Loucy (cell line): ENCODE data around the gene ZNF521.

Experiments used
- H2AFZ ChIP-seq: fragments of 200-600 bp; sonication (generic); 2 replicates; pipeline ENCODE4 v1.6.0; 2016; ENCODE audit warnings: antibody characterized with exemption, mild to moderate bottlenecking, low read length, moderate library complexity
- H3F3A ChIP-seq: fragments of 200-600 bp; 2 replicates; pipeline ENCODE4 v1.6.0; 2016; ENCODE audit warnings: antibody characterized with exemption, low read depth, mild to moderate bottlenecking
- H3K27me3 ChIP-seq: fragments of 200-600 bp; sonication (generic); 2 replicates; pipeline ENCODE4 v1.6.1; 2014; ENCODE audit warnings: low read length, mild to moderate bottlenecking; ENCODE audit not compliant: insufficient read depth, poor library complexity, severe bottlenecking
- H3K36me3 ChIP-seq: fragments of 200-600 bp; sonication (generic); 2 replicates; pipeline ENCODE4 v1.6.1; 2016; ENCODE audit warnings: low read length; ENCODE audit not compliant: insufficient read depth
- H3K4me1 ChIP-seq: fragments of 200-600 bp; sonication (generic); 2 replicates; pipeline ENCODE4 v1.5.1; 2014; ENCODE audit warnings: low read length, mild to moderate bottlenecking; ENCODE audit not compliant: insufficient read depth, poor library complexity, severe bottlenecking
- H3K4me2 ChIP-seq: fragments of 200-600 bp; sonication (generic); 2 replicates; pipeline ENCODE4 v1.6.0; 2014; ENCODE audit warnings: antibody characterized with exemption, low read length, low read depth, mild to moderate bottlenecking; ENCODE audit not compliant: poor library complexity, severe bottlenecking
- H3K4me3 ChIP-seq: fragments of 200-600 bp; sonication (generic); 2 replicates; pipeline ENCODE4 v1.5.1; 2014; ENCODE audit warnings: low read length, mild to moderate bottlenecking, mixed read lengths; ENCODE audit not compliant: poor library complexity, severe bottlenecking
- H3K79me2 ChIP-seq: fragments of 200-600 bp; sonication (generic); 2 replicates; pipeline ENCODE4 v1.6.1; 2014; ENCODE audit warnings: low read length; ENCODE audit not compliant: insufficient read depth
- H3K9ac ChIP-seq: fragments of 200-600 bp; sonication (generic); 2 replicates; pipeline ENCODE4 v1.6.0; 2014; ENCODE audit warnings: mild to moderate bottlenecking, low read depth, low read length, moderate library complexity; ENCODE audit not compliant: poor library complexity, severe bottlenecking
- H3K9me2 ChIP-seq: fragments of 200-600 bp; sonication (generic); replicated peaks from 2 replicates; pipeline ENCODE4 v1.6.1; 2016; ENCODE audit warnings: low read depth, low read length, mixed read lengths
- H3K9me3 ChIP-seq: fragments of 200-600 bp; sonication (generic); 2 replicates; pipeline ENCODE4 v1.6.1; 2014; ENCODE audit warnings: mild to moderate bottlenecking, antibody characterized with exemption, low read length, low read depth; ENCODE audit not compliant: insufficient read depth
- H4K20me1 ChIP-seq: fragments of 200-600 bp; sonication (generic); 2 replicates; pipeline ENCODE4 v1.6.0; 2014; ENCODE audit warnings: antibody characterized with exemption, low read length, mild to moderate bottlenecking; ENCODE audit not compliant: insufficient read depth, poor library complexity, severe bottlenecking
- EZH2phosphoT487 ChIP-seq: fragments of 200-600 bp; IDR thresholded peaks from 2 replicates; pipeline ENCODE4 v1.6.1; 2018; ENCODE audit warnings: antibody characterized with exemption, mild to moderate bottlenecking, moderate library complexity, borderline replicate concordance
- TF ChIP-seq, protein P1 (sequence below): fragments of 200-600 bp; sonication (generic); conservative IDR thresholded peaks from 2 replicates; pipeline ENCODE4 v1.5.1; 2014; ENCODE audit warnings: mild to moderate bottlenecking, antibody characterized with exemption, low read length

ZNF521 gene

DNA sequence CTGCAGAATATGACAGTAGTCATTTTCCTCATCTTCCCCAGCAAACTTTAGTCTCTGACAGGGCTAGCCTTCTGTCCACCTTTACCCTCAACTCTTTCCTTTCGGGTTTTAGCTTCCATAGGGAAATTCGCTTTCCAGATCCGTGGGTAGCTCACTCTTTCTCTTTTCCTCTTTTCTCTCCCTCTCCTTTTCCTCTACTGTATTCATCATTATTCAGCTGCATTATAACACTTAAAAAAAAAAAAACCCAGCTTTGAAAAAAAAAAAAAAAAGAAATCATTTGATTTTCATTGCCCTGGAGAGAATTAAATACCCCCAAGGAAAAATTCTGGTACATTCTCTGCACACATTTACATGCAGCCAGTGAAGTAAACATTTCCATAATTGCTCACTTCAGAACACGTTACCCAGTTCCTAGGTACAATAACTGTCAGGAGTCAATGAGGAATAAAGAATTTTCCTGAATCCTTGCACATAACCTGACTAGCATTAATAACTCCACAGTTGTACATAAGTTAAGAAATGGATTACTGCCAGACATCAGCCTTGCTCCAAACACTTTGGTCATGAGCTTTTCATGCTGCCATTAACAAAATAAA is 63.5 kb downstream of the ZNF521 start:
- H3K36me3 ChIP-seq, result no peaks in the 10 kb centered on the region; the same call in 1 of the 2 replicates
- H3K9me2 ChIP-seq, result no peaks in the 10 kb centered on the region
- no peak overlapping the region for H3K9ac ChIP-seq
- no peak overlapping the region for H2AFZ ChIP-seq
- no peak for TF ChIP-seq EZH2phosphoT487
- TF ChIP-seq, protein P1, sequence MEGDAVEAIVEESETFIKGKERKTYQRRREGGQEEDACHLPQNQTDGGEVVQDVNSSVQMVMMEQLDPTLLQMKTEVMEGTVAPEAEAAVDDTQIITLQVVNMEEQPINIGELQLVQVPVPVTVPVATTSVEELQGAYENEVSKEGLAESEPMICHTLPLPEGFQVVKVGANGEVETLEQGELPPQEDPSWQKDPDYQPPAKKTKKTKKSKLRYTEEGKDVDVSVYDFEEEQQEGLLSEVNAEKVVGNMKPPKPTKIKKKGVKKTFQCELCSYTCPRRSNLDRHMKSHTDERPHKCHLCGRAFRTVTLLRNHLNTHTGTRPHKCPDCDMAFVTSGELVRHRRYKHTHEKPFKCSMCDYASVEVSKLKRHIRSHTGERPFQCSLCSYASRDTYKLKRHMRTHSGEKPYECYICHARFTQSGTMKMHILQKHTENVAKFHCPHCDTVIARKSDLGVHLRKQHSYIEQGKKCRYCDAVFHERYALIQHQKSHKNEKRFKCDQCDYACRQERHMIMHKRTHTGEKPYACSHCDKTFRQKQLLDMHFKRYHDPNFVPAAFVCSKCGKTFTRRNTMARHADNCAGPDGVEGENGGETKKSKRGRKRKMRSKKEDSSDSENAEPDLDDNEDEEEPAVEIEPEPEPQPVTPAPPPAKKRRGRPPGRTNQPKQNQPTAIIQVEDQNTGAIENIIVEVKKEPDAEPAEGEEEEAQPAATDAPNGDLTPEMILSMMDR, result no peak
- no peak overlapping the region for H3K4me3 ChIP-seq
- peaks cover 38% of the 10 kb centered on the region for H3K4me1 ChIP-seq
- H3K79me2 ChIP-seq, result peaks cover 37% of the 10 kb centered on the region; the same call in 1 of the 2 replicates
- no peaks in the 10 kb centered on the region for H3F3A ChIP-seq
- no peak overlapping the region for H3K4me2 ChIP-seq
- H4K20me1 ChIP-seq, result no peaks in the 10 kb centered on the region
- H3K27me3 ChIP-seq, result no peaks in the 10 kb centered on the region
- no peaks in the 10 kb centered on the region for H3K9me3 ChIP-seq

DNA sequence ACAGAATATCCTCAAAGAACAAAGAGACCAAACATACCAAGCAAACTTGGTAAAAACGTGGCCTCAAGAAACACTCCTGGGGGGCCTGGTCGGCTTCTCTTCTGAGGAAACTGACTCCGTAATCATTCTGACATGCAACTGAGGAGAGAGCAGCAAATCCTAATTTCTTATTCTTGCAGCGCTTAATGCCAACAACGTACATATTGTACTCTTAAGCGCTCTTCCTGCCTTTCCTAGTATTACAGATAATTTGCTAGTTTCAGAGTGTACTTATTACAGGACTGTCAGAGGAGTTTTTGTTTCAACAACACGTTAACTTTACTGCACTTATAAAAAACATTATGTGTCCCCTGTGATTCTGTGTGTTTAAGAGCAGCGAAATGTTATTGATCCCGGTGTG is 64.9 kb downstream of the ZNF521 start:
- no peaks in the 10 kb centered on the region for H3K9me2 ChIP-seq
- no peak overlapping the region for H2AFZ ChIP-seq
- H3K4me2 ChIP-seq, result no peak overlapping the region
- no peaks in the 10 kb centered on the region for H3F3A ChIP-seq
- peaks cover 40% of the 10 kb centered on the region for H3K79me2 ChIP-seq
- H3K4me3 ChIP-seq, result no peak overlapping the region
- H3K36me3 ChIP-seq, result no peaks in the 10 kb centered on the region; the same call in 1 of the 2 replicates
- H3K27me3 ChIP-seq, result no peaks in the 10 kb centered on the region
- no peaks in the 10 kb centered on the region for H3K9me3 ChIP-seq
- H3K4me1 ChIP-seq, result peaks cover 52% of the 10 kb centered on the region
- H4K20me1 ChIP-seq, result no peaks in the 10 kb centered on the region
- TF ChIP-seq EZH2phosphoT487, result no peak
- TF ChIP-seq, protein P1, result no peak
- H3K9ac ChIP-seq, result no peak overlapping the region

DNA sequence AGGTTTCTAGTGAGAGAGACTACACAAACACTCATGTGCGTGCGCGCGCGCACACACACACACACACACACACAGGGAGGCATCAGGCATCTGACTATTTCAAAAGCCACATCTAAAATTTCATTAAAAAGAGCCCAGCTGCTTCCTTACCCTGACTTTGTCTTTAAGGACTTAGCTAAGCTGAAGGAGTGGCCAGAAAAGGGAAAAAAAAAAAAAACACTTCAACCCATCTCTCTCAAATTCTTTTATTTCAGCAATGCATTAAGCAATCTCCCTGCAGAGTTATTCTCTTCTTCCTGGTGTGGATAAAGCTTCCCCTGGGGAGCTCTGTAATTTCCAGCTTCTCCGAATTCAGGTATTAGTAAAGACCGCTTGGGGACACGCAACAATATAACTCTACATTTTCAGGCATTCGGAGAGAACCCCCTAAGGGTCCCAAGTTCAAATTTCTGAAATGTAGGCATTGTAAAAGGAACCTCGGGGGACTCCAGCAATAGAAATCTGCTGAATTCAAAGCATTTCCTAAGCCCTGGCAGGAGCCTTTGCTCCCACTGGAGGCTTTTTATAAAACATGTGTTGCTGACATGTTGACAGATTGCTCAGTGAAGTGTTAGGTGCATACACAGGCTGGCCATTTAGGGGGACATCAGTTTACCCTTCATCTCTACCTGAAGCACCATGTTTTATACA is 67.0 kb downstream of the ZNF521 start:
- H3K36me3 ChIP-seq, result no peaks in the 10 kb centered on the region
- H3K27me3 ChIP-seq, result no peaks in the 10 kb centered on the region
- no peaks in the 10 kb centered on the region for H4K20me1 ChIP-seq
- peaks cover 65% of the 10 kb centered on the region for H3K4me1 ChIP-seq
- H3K4me3 ChIP-seq, result peak overlapping the region; percentile 48
- H3K79me2 ChIP-seq, result peaks cover 48% of the 10 kb centered on the region
- no peaks in the 10 kb centered on the region for H3K9me2 ChIP-seq
- H3F3A ChIP-seq, result no peaks in the 10 kb centered on the region
- no peaks in the 10 kb centered on the region for H3K9me3 ChIP-seq
- H3K4me2 ChIP-seq, result peak overlapping the region; percentile 67
- peak overlapping the region; percentile 51 for H3K9ac ChIP-seq
- no peak for TF ChIP-seq EZH2phosphoT487
- TF ChIP-seq, protein P1, result no peak
- H2AFZ ChIP-seq, result no peak overlapping the region
